ENCODE results near the gene PARS2. TPM values are rescaled to one million over a fixed set of nuclear protein-coding genes. Genes with fewer than 3 reads are reported as not detected.

The PARS2 gene
- total and polyA plus RNA-seq, 10 donors: 0.96 to 3.8 (median 3.1) TPM

- H3K36me3 ChIP-seq: no peaks in the 10 kb centered on the region
- no peak overlapping the region for H3K4me3 ChIP-seq
- no peak for DNase-seq
- intact Hi-C loops (cut with DNase I; ENCODE audit: low total_unique reads): no loop called here
- no peak for TF ChIP-seq POLR2AphosphoS5 (IDR thresholded peaks at IDR 0.05)
- TF ChIP-seq POLR2A (IDR thresholded peaks at IDR 0.05): no peak
- no peak for TF ChIP-seq CTCF (IDR thresholded peaks at IDR 0.05 in 8 of 11, conservative IDR thresholded peaks at IDR 0.05 in 3 of 11)
- no peaks in the 10 kb centered on the region for H3K4me1 ChIP-seq
- H3K27me3 ChIP-seq (replicated peaks in 1 of 7): peaks cover 0 to 4% (median 0%) of the 10 kb centered on the region in 7 donors
- H3K9me3 ChIP-seq: no peaks in the 10 kb centered on the region
- H3K27ac ChIP-seq: no peak overlapping the region
Observed at GRCh38 chr1:54708385-54708784, 55.9 kb downstream of the PARS2 start.

Other genes with a start within 250 kb of the PARS2 start
- gene ACOT11, start 216.3 kb downstream of the PARS2 start, total RNA-seq: 1 to 10 TPM; 1.5 to 3.2 (median 2.5) TPM
- gene ACOT11, start 216.3 kb downstream of the PARS2 start, polyA plus RNA-seq: under 1 TPM; 0.30 to 0.86 (median 0.52) TPM
- 1 to 10 TPM in 1 of 7 donors, under 1 TPM in 5, not detected in 1; 0.70 to 1.2 (median 0.75) TPM for gene FAM151A, start 141.0 kb downstream of the PARS2 start, total RNA-seq
- 1 to 10 TPM; 2.9 to 4.2 (median 3.8) TPM for gene FAM151A, start 141.0 kb downstream of the PARS2 start, polyA plus RNA-seq
- 1 to 10 TPM; 1.1 to 3.6 (median 1.6) TPM for gene MROH7, start 122.7 kb downstream of the PARS2 start, total RNA-seq
- 1 to 10 TPM in 1 of 3 donors, under 1 TPM in 2; 0.36 to 1.2 (median 0.58) TPM for gene MROH7, start 122.7 kb downstream of the PARS2 start, polyA plus RNA-seq
- 10 to 100 TPM; 15.4 to 28.5 (median 17.3) TPM for gene TTC4, start 48.7 kb downstream of the PARS2 start, total RNA-seq
- 10 to 100 TPM; 12.1 to 15.3 (median 13.3) TPM for gene TTC4, start 48.7 kb downstream of the PARS2 start, polyA plus RNA-seq
- 1 to 10 TPM; 2.7 to 6.4 (median 3.7) TPM for gene TTC22, start 36.8 kb upstream of the PARS2 start, total RNA-seq
- 1 to 10 TPM in 2 of 3 donors, under 1 TPM in 1; 0.73 to 1.9 (median 1.1) TPM for gene TTC22, start 36.8 kb upstream of the PARS2 start, polyA plus RNA-seq
- 100 to 1,000 TPM; 112 to 370 (median 284) TPM for gene DHCR24, start 122.7 kb upstream of the PARS2 start, total RNA-seq
- gene DHCR24, start 122.7 kb upstream of the PARS2 start, polyA plus RNA-seq: 10 to 100 TPM in 1 of 3 donors, 1 to 10 TPM in 2; 7.0 to 29.7 (median 9.1) TPM
- 1 to 10 TPM in 2 of 7 donors, under 1 TPM in 2, not detected in 3; 0.44 to 2.1 (median 1.4) TPM for gene TMEM61, start 216.1 kb upstream of the PARS2 start, total RNA-seq
- gene TMEM61, start 216.1 kb upstream of the PARS2 start, polyA plus RNA-seq: under 1 TPM in 1 of 3 donors, not detected in 2; 0.19 TPM
- under 1 TPM in 3 of 7 donors, not detected in 4; 0.09 to 0.20 (median 0.15) TPM for gene BSND, start 234.4 kb upstream of the PARS2 start, total RNA-seq
- gene BSND, start 234.4 kb upstream of the PARS2 start, polyA plus RNA-seq: under 1 TPM in 2 of 3 donors, not detected in 1; 0.02 to 0.03 TPM